WERI-Rb-1 (cell line): Measurements from ENCODE around the gene RRP36.
A peak's percentile ranks its signal among the peaks of the same experiment; 100 is the strongest.
"Not testable (repeated sequence)": the region's sequence is repeated elsewhere in the genome, so short reads cannot be mapped to it uniquely, and the experiment has no call there.

Source experiments
- DNase-seq: peaks from one replicate; pipeline ENCODE4 v3.0.0-alpha.2; 2020
- H3K27ac ChIP-seq: fragments of 250-450 bp; sonication (Bioruptor Pico); 2 replicates; pipeline ENCODE4 v1.5.1; 2020; ENCODE audit warnings: mild to moderate bottlenecking, moderate library complexity
- H3K27me3 ChIP-seq: fragments of 250-450 bp; sonication (Bioruptor Pico); 2 replicates; pipeline ENCODE4 v1.5.1; 2021; ENCODE audit warnings: mild to moderate bottlenecking, low read depth, moderate library complexity; ENCODE audit not compliant: insufficient read depth, severe bottlenecking
- H3K36me3 ChIP-seq: fragments of 250-450 bp; sonication (Bioruptor Pico); 2 replicates; pipeline ENCODE4 v1.5.1; 2020; ENCODE audit warnings: mild to moderate bottlenecking, moderate library complexity
- H3K4me3 ChIP-seq: 2 replicates; pipeline ENCODE4 v1.5.1; 2011; ENCODE audit warnings: low read depth, mild to moderate bottlenecking, control low read depth, low read length
- H3K9me3 ChIP-seq: fragments of 250-450 bp; sonication (Bioruptor Pico); 2 replicates; pipeline ENCODE4 v1.5.1; 2021; ENCODE audit warnings: mild to moderate bottlenecking, moderate library complexity; ENCODE audit not compliant: severe bottlenecking
- CTCF ChIP-seq: IDR thresholded peaks from 2 replicates; pipeline ENCODE4 v1.5.1; 2011; ENCODE audit warnings: low read depth, mild to moderate bottlenecking, control low read depth, inconsistent platforms, low read length

RRP36 gene

GRCh38 chr6:43036712-43037111 lies 15.3 kb downstream of the RRP36 start:
- H3K4me3 ChIP-seq, result no peak overlapping the region
- peaks cover 94% of the 10 kb centered on the region for H3K36me3 ChIP-seq
- no peak overlapping the region; the same call in 1 of the 2 replicates for H3K27ac ChIP-seq
- DNase-seq, result no peak
- H3K27me3 ChIP-seq, result no peaks in the 10 kb centered on the region
- no peak for TF ChIP-seq CTCF
- no peaks in the 10 kb centered on the region for H3K9me3 ChIP-seq

GRCh38 chr6:43037197-43037596 lies 15.8 kb downstream of the RRP36 start:
- peak; percentile 38; the same call in 1 of the 2 replicates for TF ChIP-seq CTCF
- H3K36me3 ChIP-seq, result peaks cover 92% of the 10 kb centered on the region
- H3K9me3 ChIP-seq, result no peaks in the 10 kb centered on the region

GRCh38 chr6:43037706-43038105 lies 16.3 kb downstream of the RRP36 start:
- no peak for TF ChIP-seq CTCF
- Histone ChIP-seq H3K36me3 (peaks cover 92% of the 10 kb centered on the region), H3K9me3 (no peaks in the 10 kb centered on the region), H3K27ac (no peak overlapping the region; the same call in 1 of the 2 replicates), H3K4me3 (no peak overlapping the region), H3K27me3 (no peaks in the 10 kb centered on the region)
- DNase-seq, result no peak

More at GRCh38 chr6:43037197-43037596, 15.8 kb downstream of the RRP36 start:
- H3K27ac ChIP-seq, result no peak overlapping the region; the same call in 1 of the 2 replicates
- no peak for DNase-seq
- no peak overlapping the region for H3K4me3 ChIP-seq
- no peaks in the 10 kb centered on the region for H3K27me3 ChIP-seq

- Histone ChIP-seq H3K36me3 (peaks cover 90% of the 10 kb centered on the region), H3K27ac (no peak overlapping the region), H3K4me3 (no peak overlapping the region), H3K9me3 (no peaks in the 10 kb centered on the region), H3K27me3 (no peaks in the 10 kb centered on the region)
- no peak for DNase-seq
- TF ChIP-seq CTCF, result no peak
These were observed 17.3 kb downstream of the RRP36 start for GRCh38 chr6:43038727-43039126.

GRCh38 chr6:43040542-43041257 lies 19.3 kb downstream of the RRP36 start:
- no peak overlapping the region for H3K27ac ChIP-seq
- H3K4me3 ChIP-seq, result no peak overlapping the region
- TF ChIP-seq CTCF, result no peak
- no peaks in the 10 kb centered on the region for H3K9me3 ChIP-seq
- H3K36me3 ChIP-seq, result peaks cover 90% of the 10 kb centered on the region
- H3K27me3 ChIP-seq, result no peaks in the 10 kb centered on the region
- no peak for DNase-seq

GRCh38 chr6:43041475-43041874 lies 20.1 kb downstream of the RRP36 start:
- DNase-seq, H3K4me3 ChIP-seq, H3K27me3 ChIP-seq, H3K27ac ChIP-seq, H3K9me3 ChIP-seq: not testable (repeated sequence)
- peaks cover 90% of the 10 kb centered on the region for H3K36me3 ChIP-seq
